HL-60 (cell line): ENCODE data around the gene TACC3.

Source experiments
- CTCF ChIP-seq: IDR thresholded peaks from one replicate; pipeline ENCODE4 v1.5.1; 2011; ENCODE audit warnings: low read length, control low read depth, inconsistent platforms; ENCODE audit not compliant: insufficient read depth
- GABPA ChIP-seq: IDR thresholded peaks from 2 replicates; pipeline ENCODE4 v1.6.1; 2012; ENCODE audit warnings: low read depth
- POLR2AphosphoS5 ChIP-seq: IDR thresholded peaks from 2 replicates; pipeline ENCODE4 v1.6.1; 2012; ENCODE audit warnings: low read depth
- REST ChIP-seq: IDR thresholded peaks from 2 replicates; pipeline ENCODE4 v1.6.1; 2012; ENCODE audit warnings: low read depth; ENCODE audit not compliant: insufficient replicate concordance
- SPI1 ChIP-seq: IDR thresholded peaks from 2 replicates; pipeline ENCODE4 v1.6.1; 2012; ENCODE audit warnings: low read depth, mild to moderate bottlenecking, borderline replicate concordance

- TF ChIP-seq CTCF (no peak), REST (no peak), POLR2AphosphoS5 (no peak), GABPA (no peak), SPI1 (no peak)
These were observed 56.7 kb downstream of the TACC3 start for GRCh38 chr4:1777822-1778641.
